Measurements from ENCODE around the gene PRELID1. TPM values are rescaled to one million over a fixed set of nuclear protein-coding genes. Genes with fewer than 3 reads are reported as not detected.
"Not testable (repeated sequence)": the region's sequence is repeated elsewhere in the genome, so short reads cannot be mapped to it uniquely, and the experiment has no call there.

The PRELID1 gene
- total RNA-seq, result 34.1 TPM
- long read RNA-seq, transcript PRELID1-201 (5 exons, 1,261 nt), result major isoform, 37 of 37 reads
- long read RNA-seq, partial matches to known transcripts, result 0 of 37 reads
- long read RNA-seq, other reads (novel, unspliced or antisense), result 0 of 37 reads

- DNase-seq (ENCODE audit: missing footprints) (peak; percentile 96), ATAC-seq (peak; percentile 84)
- intact Hi-C loops (cut with DNase I), result loop anchor here (5.0 kb wide), 2 partner anchors 64 to 191 kb away; no protein-coding TSS in a partner anchor
These were observed at the start of gene PRELID1, which contains the start of gene RAB24 for GRCh38 chr5:177303121-177303924. Gene PRELID1, plus strand, starts transcription at chr5:177303799. Its CDS starts 187 bp downstream, at chr5:177303986. Gene RAB24, minus strand, starts transcription at chr5:177303719. Its CDS starts 431 bp downstream, at chr5:177303288.

- ATAC-seq (no peak), DNase-seq (ENCODE audit: missing footprints) (no peak)
- intact Hi-C loops (cut with DNase I), result no loop called here
These were observed 47.3 kb upstream of the PRELID1 start for GRCh38 chr5:177256296-177256695.

- intact Hi-C loops (cut with DNase I); ATAC-seq; DNase-seq (ENCODE audit: missing footprints): not testable (repeated sequence)
These were observed 44.9 kb upstream of the PRELID1 start for GRCh38 chr5:177258711-177259110.

- no peak for ATAC-seq
- DNase-seq (ENCODE audit: missing footprints), result no peak
- intact Hi-C loops (cut with DNase I), result no loop called here
These were observed 42.6 kb upstream of the PRELID1 start for GRCh38 chr5:177260961-177261360.

- intact Hi-C loops (cut with DNase I), result no loop called here
- no peak for DNase-seq (ENCODE audit: missing footprints)
- no peak for ATAC-seq
These were observed 42.1 kb upstream of the PRELID1 start for GRCh38 chr5:177261510-177261909.

GRCh38 chr5:177264178-177264577 is 39.4 kb upstream of the PRELID1 start:
- ATAC-seq, result no peak
- intact Hi-C loops (cut with DNase I), result no loop called here
- no peak for DNase-seq (ENCODE audit: missing footprints)

- intact Hi-C loops (cut with DNase I), result no loop called here
- ATAC-seq, result peak; percentile 20
- no peak for DNase-seq (ENCODE audit: missing footprints)
These were observed 38.2 kb upstream of the PRELID1 start for GRCh38 chr5:177265395-177265794.

GRCh38 chr5:177269232-177269895 is 34.2 kb upstream of the PRELID1 start:
- ATAC-seq, result no peak
- intact Hi-C loops (cut with DNase I), result no loop called here
- DNase-seq (ENCODE audit: missing footprints), result no peak

- intact Hi-C loops (cut with DNase I), result no loop called here
- DNase-seq (ENCODE audit: missing footprints) (no peak), ATAC-seq (no peak)
These were observed 33.6 kb upstream of the PRELID1 start for GRCh38 chr5:177269976-177270375.

- no peak for ATAC-seq
- no peak for DNase-seq (ENCODE audit: missing footprints)
- intact Hi-C loops (cut with DNase I), result no loop called here
These were observed 32.9 kb upstream of the PRELID1 start for GRCh38 chr5:177270653-177271052.

GRCh38 chr5:177271113-177271512 is 32.5 kb upstream of the PRELID1 start:
- intact Hi-C loops (cut with DNase I), result no loop called here
- DNase-seq (ENCODE audit: missing footprints) (no peak), ATAC-seq (no peak)

- intact Hi-C loops (cut with DNase I), result no loop called here
- DNase-seq (ENCODE audit: missing footprints) (no peak), ATAC-seq (no peak)
These were observed 27.7 kb upstream of the PRELID1 start for GRCh38 chr5:177275883-177276282.

GRCh38 chr5:177276886-177277285 is 26.7 kb upstream of the PRELID1 start:
- ATAC-seq (no peak), DNase-seq (ENCODE audit: missing footprints) (no peak)
- intact Hi-C loops (cut with DNase I), result no loop called here

- DNase-seq (ENCODE audit: missing footprints), result no peak
These were observed 15.4 kb upstream of the PRELID1 start for GRCh38 chr5:177288191-177288590.

GRCh38 chr5:177290816-177291596 is 12.6 kb upstream of the PRELID1 start:
- ATAC-seq (no peak), DNase-seq (ENCODE audit: missing footprints) (no peak)
- intact Hi-C loops (cut with DNase I), result no loop called here

More at GRCh38 chr5:177288191-177288590, 15.4 kb upstream of the PRELID1 start:
- intact Hi-C loops (cut with DNase I), result no loop called here
- ATAC-seq, result no peak

GRCh38 chr5:177291735-177292134 is 11.9 kb upstream of the PRELID1 start:
- intact Hi-C loops (cut with DNase I), result no loop called here
- ATAC-seq, result no peak
- no peak for DNase-seq (ENCODE audit: missing footprints)

- ATAC-seq (peak; percentile 12), DNase-seq (ENCODE audit: missing footprints) (no peak)
- intact Hi-C loops (cut with DNase I), result no loop called here
These were observed 9.6 kb upstream of the PRELID1 start for GRCh38 chr5:177293819-177294581.

GRCh38 chr5:177294632-177295031 is 9.0 kb upstream of the PRELID1 start:
- ATAC-seq (peak; percentile 79), DNase-seq (ENCODE audit: missing footprints) (no peak)
- intact Hi-C loops (cut with DNase I), result no loop called here

All from Right ventricle myocardium inferior (tissue), 1 donor.